OCI-LY7 (cell line): ENCODE data around the gene BMPER.

Experiments used
- EZH2phosphoT487 ChIP-seq: fragments of 200-600 bp; sonication (generic); IDR thresholded peaks from 2 replicates; pipeline ENCODE4 v1.6.1; 2018; ENCODE audit warnings: low read depth, borderline replicate concordance, mild to moderate bottlenecking, mixed run types, antibody characterized with exemption, low read length, moderate library complexity, mixed read lengths
- TF ChIP-seq, protein P1 (sequence below): fragments of 200-600 bp; sonication (generic); conservative IDR thresholded peaks from 2 replicates; pipeline ENCODE4 v1.5.1; 2014; ENCODE audit warnings: mild to moderate bottlenecking, antibody characterized with exemption, low read length, moderate library complexity, mixed read lengths

DNA sequence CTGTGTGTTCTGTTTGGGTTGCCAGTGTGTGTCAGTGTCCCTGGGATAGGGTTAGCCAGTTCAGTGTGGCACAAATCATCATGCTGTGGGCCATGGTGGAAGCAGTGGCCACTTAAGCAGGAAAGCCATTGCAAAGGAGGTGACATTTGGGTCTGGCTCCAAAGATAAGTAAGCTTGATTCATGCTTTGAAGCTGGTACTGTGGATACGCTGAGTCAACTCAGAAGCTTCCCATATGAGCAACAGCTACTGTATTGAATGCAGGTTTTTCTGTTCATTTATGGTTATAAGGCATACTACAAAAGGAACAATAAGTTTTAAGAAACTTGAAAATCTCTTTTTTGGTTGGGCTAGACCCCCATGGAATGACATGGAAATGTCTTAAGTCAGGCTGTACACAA lies 143.1 kb downstream of the BMPER start:
- TF ChIP-seq, protein P1, sequence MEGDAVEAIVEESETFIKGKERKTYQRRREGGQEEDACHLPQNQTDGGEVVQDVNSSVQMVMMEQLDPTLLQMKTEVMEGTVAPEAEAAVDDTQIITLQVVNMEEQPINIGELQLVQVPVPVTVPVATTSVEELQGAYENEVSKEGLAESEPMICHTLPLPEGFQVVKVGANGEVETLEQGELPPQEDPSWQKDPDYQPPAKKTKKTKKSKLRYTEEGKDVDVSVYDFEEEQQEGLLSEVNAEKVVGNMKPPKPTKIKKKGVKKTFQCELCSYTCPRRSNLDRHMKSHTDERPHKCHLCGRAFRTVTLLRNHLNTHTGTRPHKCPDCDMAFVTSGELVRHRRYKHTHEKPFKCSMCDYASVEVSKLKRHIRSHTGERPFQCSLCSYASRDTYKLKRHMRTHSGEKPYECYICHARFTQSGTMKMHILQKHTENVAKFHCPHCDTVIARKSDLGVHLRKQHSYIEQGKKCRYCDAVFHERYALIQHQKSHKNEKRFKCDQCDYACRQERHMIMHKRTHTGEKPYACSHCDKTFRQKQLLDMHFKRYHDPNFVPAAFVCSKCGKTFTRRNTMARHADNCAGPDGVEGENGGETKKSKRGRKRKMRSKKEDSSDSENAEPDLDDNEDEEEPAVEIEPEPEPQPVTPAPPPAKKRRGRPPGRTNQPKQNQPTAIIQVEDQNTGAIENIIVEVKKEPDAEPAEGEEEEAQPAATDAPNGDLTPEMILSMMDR = no peak
- no peak for TF ChIP-seq EZH2phosphoT487
